Hematopoietic multipotent progenitor cell treated with erythropoietin and hydrocortisone succinate and interleukin-3 and kit ligand, for 8 days (in vitro differentiated cells): Measurements from ENCODE around the gene ZNF644.
"Not testable (repeated sequence)": the region's sequence is repeated elsewhere in the genome, so short reads cannot be mapped to it uniquely, and the experiment has no call there.

Source experiments
- DNase-seq: peaks from one replicate; pipeline ENCODE4 v3.0.0-alpha.2; 2015

Gene ZNF644

GRCh38 chr1:91021686-91022517, at the start of gene ZNF644:
TSS of gene ZNF644 (minus strand) at chr1:91022035. CDS start at chr1:90982353, 39,682 bp downstream.
- peak; percentile 96 for DNase-seq

- DNase-seq = no peak
These were observed 48.5 kb upstream of the ZNF644 start for GRCh38 chr1:91070298-91070697.

- no peak for DNase-seq
These were observed 44.7 kb upstream of the ZNF644 start for GRCh38 chr1:91066538-91066937.

GRCh38 chr1:91065337-91065736, 43.5 kb upstream of the ZNF644 start:
- DNase-seq = no peak

- DNase-seq = not testable (repeated sequence)
These were observed 41.6 kb upstream of the ZNF644 start for GRCh38 chr1:91063403-91063802.

- no peak for DNase-seq
These were observed 37.3 kb upstream of the ZNF644 start for GRCh38 chr1:91059157-91059556.

GRCh38 chr1:91057784-91058183, 35.9 kb upstream of the ZNF644 start:
- no peak for DNase-seq

GRCh38 chr1:91054780-91055481, 33.1 kb upstream of the ZNF644 start:
- no peak for DNase-seq

GRCh38 chr1:91053630-91054029, 31.8 kb upstream of the ZNF644 start:
- DNase-seq = no peak

GRCh38 chr1:91049551-91049950, 27.7 kb upstream of the ZNF644 start:
- not testable (repeated sequence) for DNase-seq

GRCh38 chr1:91046766-91047165, 24.9 kb upstream of the ZNF644 start:
- DNase-seq = no peak

- DNase-seq = no peak
These were observed 23.4 kb upstream of the ZNF644 start for GRCh38 chr1:91045284-91045683.

GRCh38 chr1:91044776-91045175, 22.9 kb upstream of the ZNF644 start:
- DNase-seq = not testable (repeated sequence)

- DNase-seq = not testable (repeated sequence)
These were observed 20.5 kb upstream of the ZNF644 start for GRCh38 chr1:91042372-91042771.

GRCh38 chr1:91038582-91038981, 16.7 kb upstream of the ZNF644 start:
- DNase-seq = no peak

GRCh38 chr1:91036894-91037829, 15.3 kb upstream of the ZNF644 start:
- DNase-seq = no peak

GRCh38 chr1:91032349-91032748, 10.5 kb upstream of the ZNF644 start:
- DNase-seq = no peak

GRCh38 chr1:91031081-91031480, 9.2 kb upstream of the ZNF644 start:
- no peak for DNase-seq

GRCh38 chr1:91026777-91027176, 4.9 kb upstream of the ZNF644 start:
- DNase-seq = peak; percentile 19

GRCh38 chr1:91026320-91026719, 4.5 kb upstream of the ZNF644 start:
- DNase-seq = no peak

GRCh38 chr1:91024481-91025119, 2.8 kb upstream of the ZNF644 start:
- no peak for DNase-seq

GRCh38 chr1:91022518-91022929, 689 bp upstream of the ZNF644 start:
- DNase-seq = no peak
